K562 (cell line): ENCODE results near the gene SCUBE1.

ENCODE experiments used
- CTCF ChIP-seq, 3 experiments: IDR thresholded peaks in 2 of 3; conservative IDR thresholded peaks in 1 of 3; 2 replicates each; pipeline ENCODE4 v1.5.1; 2011 to 2012; ENCODE audit warnings: low read length in 3 of 3, mild to moderate bottlenecking in 3 of 3, control low read depth in 2 of 3, improper control_type of control experiment in 1 of 3, inconsistent platforms in 1 of 3, low read depth in 1 of 3, mixed read lengths in 1 of 3, moderate library complexity in 1 of 3; ENCODE audit not compliant: insufficient read depth in 2 of 3
- E2F6 ChIP-seq, 2 experiments: IDR thresholded peaks; 2 replicates each; pipeline ENCODE4 v1.6.1; 2011; ENCODE audit warnings: borderline replicate concordance in 1 of 2, control low read depth in 1 of 2, low read depth in 1 of 2, low read length in 1 of 2, mild to moderate bottlenecking in 1 of 2, mixed read lengths in 1 of 2, moderate library complexity in 1 of 2; ENCODE audit not compliant: insufficient read depth in 1 of 2, insufficient read length in 1 of 2, poor library complexity in 1 of 2, severe bottlenecking in 1 of 2; ENCODE audit errors: extremely low read depth in 1 of 2
- ESRRA ChIP-seq: fragments of 450-650 bp; IDR thresholded peaks from 2 replicates; pipeline ENCODE4 v1.6.1; 2014; ENCODE audit warnings: low read depth, mild to moderate bottlenecking, moderate library complexity, borderline replicate concordance
- GABPA ChIP-seq: fragments of 200-800 bp; sonication (Bioruptor generic); conservative IDR thresholded peaks from 2 replicates; pipeline ENCODE4 v1.6.1; 2016; ENCODE audit warnings: low read depth, missing genetic modification characterization, missing compliant biosample characterization
- RCOR1 ChIP-seq, 2 experiments: IDR thresholded peaks; 2 replicates each; pipeline ENCODE4 v1.6.1; 2012; ENCODE audit warnings: low read depth in 2 of 2, low read length in 2 of 2, borderline replicate concordance in 1 of 2, improper control_type of control experiment in 1 of 2
- SRF ChIP-seq, 2 experiments: fragments of 250-450, 450-650 bp in 1 of 2; sonication (Bioruptor Pico) in 1 of 2; sonication (generic) in 1 of 2; formaldehyde crosslinking; IDR thresholded peaks; 2 replicates each; pipeline versions ENCODE4 v1.5.0 to v1.5.1; 2020 to 2022; ENCODE audit warnings: mild to moderate bottlenecking in 1 of 2, missing genetic modification reagents in 1 of 2
- ZFX ChIP-seq: sonication (generic); formaldehyde crosslinking; IDR thresholded peaks from 2 replicates; pipeline ENCODE4 v1.8.0; 2022; ENCODE audit warnings: mild to moderate bottlenecking, missing genetic modification reagents, moderate library complexity
- ZNF274 ChIP-seq: IDR thresholded peaks from 2 replicates; pipeline ENCODE4 v1.6.1; 2011; ENCODE audit warnings: low read depth, mild to moderate bottlenecking, low read length, moderate library complexity, borderline replicate concordance
- ZNF696 ChIP-seq: fragments of 250-450 bp; sonication (Bioruptor Pico); conservative IDR thresholded peaks from 2 replicates; pipeline ENCODE4 v1.4.0; 2020; ENCODE audit warnings: mild to moderate bottlenecking, moderate library complexity

- no peak for TF ChIP-seq E2F6 (IDR thresholded peaks at IDR 0.05; ENCODE audit: borderline replicate concordance in 1 of 2, extremely low read depth in 1 of 2, insufficient read depth in 1 of 2, insufficient read length in 1 of 2, low read depth in 1 of 2, low read length in 1 of 2, poor library complexity in 1 of 2, severe bottlenecking in 1 of 2)
- no peak for TF ChIP-seq ZFX (CRISPR knock-in tag)
- no peak for TF ChIP-seq RCOR1 (IDR thresholded peaks at IDR 0.05; ENCODE audit: borderline replicate concordance in 1 of 2, low read depth in 2 of 2, low read length in 2 of 2)
- no peak for TF ChIP-seq ZNF274
- no peak for TF ChIP-seq CTCF (IDR thresholded peaks at IDR 0.05 in 2 of 3, conservative IDR thresholded peaks at IDR 0.05 in 1 of 3; ENCODE audit: insufficient read depth in 2 of 3, low read depth in 1 of 3, low read length in 3 of 3)
- no peak for TF ChIP-seq GABPA
- TF ChIP-seq SRF (CRISPR knock-in tag; IDR thresholded peaks at IDR 0.05) = no peak
- no peak for TF ChIP-seq ZNF696 (CRISPR knock-in tag)
- TF ChIP-seq ESRRA = no peak
Observed at GRCh38 chr22:43234264-43234988, 108.7 kb downstream of the SCUBE1 start.
